ENCODE results near the gene BZW1.

Gene BZW1

GRCh38 chr2:200861617-200862155 is 50.0 kb downstream of the BZW1 start:
- Mint-ChIP-seq H3K27me3 (peaks cover 7% of the 10 kb centered on the region), H3K36me3 (peaks cover 69% of the 10 kb centered on the region), H3K4me1 (peaks cover 59% of the 10 kb centered on the region), H3K4me3 (peak overlapping the region; percentile 89), H3K9me3 (no peaks in the 10 kb centered on the region), H3K27ac (peak overlapping the region; percentile 97)
- no peak for DNase-seq
- CTCF ChIA-PET, result interaction anchor here (1.6 kb wide), 1 partner anchor 28 kb away, joined by 5 read pairs; the partner anchor contains the start of genes NIF3L1 and PPIL3

GRCh38 chr2:200862532-200863000 is 50.9 kb downstream of the BZW1 start:
- Mint-ChIP-seq H3K4me3 (peak overlapping the region; percentile 89), H3K27ac (peak overlapping the region; percentile 97), H3K36me3 (peaks cover 62% of the 10 kb centered on the region), H3K4me1 (peaks cover 57% of the 10 kb centered on the region), H3K9me3 (no peaks in the 10 kb centered on the region), H3K27me3 (peaks cover 7% of the 10 kb centered on the region)
- CTCF ChIA-PET, result interaction anchor here (1.6 kb wide), 1 partner anchor 27 kb away, joined by 5 read pairs; the partner anchor contains the start of genes NIF3L1 and PPIL3
- peak; percentile 74 for DNase-seq

- Mint-ChIP-seq H3K36me3 (peaks cover 49% of the 10 kb centered on the region), H3K27me3 (peaks cover 7% of the 10 kb centered on the region), H3K9me3 (no peaks in the 10 kb centered on the region), H3K4me3 (peak overlapping the region; percentile 89), H3K4me1 (peaks cover 51% of the 10 kb centered on the region), H3K27ac (peak overlapping the region; percentile 97)
- peak; percentile 56 for DNase-seq
- CTCF ChIA-PET, result interaction anchor here (0.6 to 1.6 kb wide), 5 partner anchors 26 to 368 kb away, joined by 3 to 5 read pairs (median 3); no protein-coding TSS in a partner anchor
These were observed 52.1 kb downstream of the BZW1 start for GRCh38 chr2:200863782-200864175.

- Mint-ChIP-seq H3K27me3 (peaks cover 7% of the 10 kb centered on the region), H3K9me3 (no peaks in the 10 kb centered on the region), H3K27ac (peak within 1 kb of the TSS; percentile 97), H3K4me3 (peak within 1 kb of the TSS; percentile 89), H3K4me1 (peaks cover 52% of the 10 kb centered on the region), H3K36me3 (peaks cover 49% of the 10 kb centered on the region)
- peak; percentile 98 for DNase-seq
- CTCF ChIA-PET, result interaction anchor here (0.7 to 1.6 kb wide), 5 partner anchors 26 to 368 kb away, joined by 3 to 5 read pairs (median 3); no protein-coding TSS in a partner anchor
These were observed 52.7 kb downstream of the BZW1 start, which contains the start of gene CLK1 for GRCh38 chr2:200864176-200865034. Gene CLK1, minus strand, starts transcription at chr2:200864658. Its CDS starts 2,796 bp downstream, at chr2:200861862.

- peak overlapping the region; percentile 37 for H3K27ac Mint-ChIP-seq
- H3K4me3 Mint-ChIP-seq, result no peak overlapping the region
- H3K9me3 Mint-ChIP-seq, result no peaks in the 10 kb centered on the region
These were observed 57.3 kb downstream of the BZW1 start for GRCh38 chr2:200869014-200869413.

GRCh38 chr2:200871151-200871550 is 59.4 kb downstream of the BZW1 start:
- H3K9me3 Mint-ChIP-seq, result no peaks in the 10 kb centered on the region
- CTCF ChIA-PET, result no interaction called here
- no peak overlapping the region for H3K4me3 Mint-ChIP-seq
- H3K4me1 Mint-ChIP-seq, result peaks cover 28% of the 10 kb centered on the region
- no peak overlapping the region for H3K27ac Mint-ChIP-seq
- no peak for DNase-seq
- H3K36me3 Mint-ChIP-seq, result peaks cover 41% of the 10 kb centered on the region
- no peaks in the 10 kb centered on the region for H3K27me3 Mint-ChIP-seq

More at GRCh38 chr2:200869014-200869413, 57.3 kb downstream of the BZW1 start:
- CTCF ChIA-PET, result no interaction called here
- H3K4me1 Mint-ChIP-seq, result peaks cover 40% of the 10 kb centered on the region
- H3K27me3 Mint-ChIP-seq, result peaks cover 7% of the 10 kb centered on the region
- H3K36me3 Mint-ChIP-seq, result peaks cover 29% of the 10 kb centered on the region
- DNase-seq, result no peak

GRCh38 chr2:200873560-200873959 is 61.9 kb downstream of the BZW1 start:
- Mint-ChIP-seq H3K4me3 (no peak overlapping the region), H3K36me3 (peaks cover 46% of the 10 kb centered on the region), H3K27ac (no peak overlapping the region), H3K4me1 (peaks cover 20% of the 10 kb centered on the region), H3K27me3 (no peaks in the 10 kb centered on the region), H3K9me3 (no peaks in the 10 kb centered on the region)
- CTCF ChIA-PET, result no interaction called here
- no peak for DNase-seq
